HTR-8/SVneo (cell line): ENCODE measurements around the gene GPD1L.
A peak's percentile ranks its signal among the peaks of the same experiment; 100 is the strongest.
"Not testable (repeated sequence)": the region's sequence is repeated elsewhere in the genome, so short reads cannot be mapped to it uniquely, and the experiment has no call there.

Experiments
- DNase-seq: peaks from one replicate; pipeline ENCODE4 v3.0.0; 2011; ENCODE audit warnings: low spot score, mixed read lengths; ENCODE audit not compliant: insufficient read length
- FAIRE-seq: peaks from 2 replicates; lab custom pipeline; 2011; peaks lifted over from hg19 to GRCh38; lab: Jason Lieb, UNC

GPD1L gene

DNA sequence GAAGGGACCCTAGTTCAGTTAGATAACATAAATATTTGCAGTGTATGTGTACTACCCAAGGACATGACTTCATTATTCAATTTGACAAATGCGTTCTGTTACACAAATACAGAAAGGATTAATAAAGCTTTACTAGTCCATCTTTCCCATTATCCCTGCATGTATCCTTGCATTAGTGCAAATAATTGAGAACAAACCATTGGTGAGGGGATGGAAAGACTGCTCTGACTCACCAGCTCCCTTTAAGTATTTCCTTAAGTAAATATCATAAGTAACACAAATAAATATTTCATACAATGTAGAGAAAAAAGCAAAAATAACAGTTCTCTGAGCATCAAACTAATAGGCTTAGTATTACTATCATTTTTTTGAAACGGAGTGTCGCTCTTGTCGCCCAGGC, 1.9 kb upstream of the GPD1L start:
- DNase-seq (no peak), FAIRE-seq (no peak)

DNA sequence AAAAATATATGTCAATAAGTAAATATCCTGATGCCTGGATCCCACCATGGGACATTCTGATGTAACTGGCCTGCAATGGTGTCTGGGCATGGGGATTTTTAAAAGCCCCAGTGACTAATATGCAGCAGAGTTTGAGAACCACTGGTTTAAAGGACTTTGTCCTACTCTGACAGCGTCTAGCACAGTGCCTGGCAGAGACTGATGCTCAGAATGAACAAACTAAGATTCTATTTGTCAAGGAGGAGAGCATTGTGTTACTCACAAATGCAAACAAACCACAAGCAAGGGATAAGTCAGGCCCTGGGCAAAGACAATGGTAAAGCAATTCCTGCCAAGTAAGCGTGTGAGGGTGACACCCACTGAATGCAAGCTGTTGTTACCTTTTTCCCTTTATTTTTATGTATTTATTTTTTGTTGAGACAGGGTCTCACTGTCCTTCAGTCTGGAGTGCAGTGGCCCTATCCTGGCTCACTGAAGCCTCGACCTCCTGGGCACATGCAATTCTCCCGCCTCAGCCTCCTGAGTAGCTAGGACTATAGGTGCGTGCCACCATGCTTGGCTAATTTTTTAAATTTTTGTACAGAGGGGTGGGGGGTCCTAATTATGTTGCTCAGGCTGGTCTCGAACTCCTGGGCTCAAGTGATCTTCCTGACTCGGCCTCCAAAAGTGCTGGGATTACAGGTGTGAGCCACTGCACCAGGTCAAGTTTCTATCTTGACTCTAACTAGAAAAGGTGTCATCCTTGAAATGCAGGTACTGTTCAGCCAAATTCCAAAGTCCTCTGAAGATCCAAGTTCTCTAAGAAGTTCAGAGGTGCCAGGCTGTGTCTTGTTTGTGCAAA, 909 bp upstream of the GPD1L start:
- FAIRE-seq (no peak), DNase-seq (no peak)

DNA sequence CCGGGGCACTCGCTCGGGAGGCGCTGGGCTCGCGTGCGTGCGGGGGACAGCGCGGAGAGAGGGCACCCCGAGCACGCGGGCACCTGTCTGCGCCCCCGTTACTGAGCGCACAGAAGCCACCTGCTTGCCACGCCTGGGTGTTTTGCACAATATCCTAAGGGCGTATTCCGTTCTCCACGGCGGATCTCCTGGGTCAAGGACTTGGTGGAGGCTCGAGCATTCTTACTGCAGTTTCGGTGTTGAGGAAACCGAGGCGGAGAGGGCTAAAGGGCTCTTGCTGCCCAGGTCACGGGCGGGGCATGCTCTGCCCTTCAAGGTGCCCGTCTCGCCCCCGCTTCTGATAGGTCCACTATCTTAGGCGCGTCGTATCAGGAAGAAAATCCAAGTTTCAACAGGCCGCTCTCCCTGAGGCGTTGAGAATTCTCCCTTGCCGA, 526 bp downstream of the GPD1L start:
- DNase-seq (peak; percentile 14), FAIRE-seq (no peak)

DNA sequence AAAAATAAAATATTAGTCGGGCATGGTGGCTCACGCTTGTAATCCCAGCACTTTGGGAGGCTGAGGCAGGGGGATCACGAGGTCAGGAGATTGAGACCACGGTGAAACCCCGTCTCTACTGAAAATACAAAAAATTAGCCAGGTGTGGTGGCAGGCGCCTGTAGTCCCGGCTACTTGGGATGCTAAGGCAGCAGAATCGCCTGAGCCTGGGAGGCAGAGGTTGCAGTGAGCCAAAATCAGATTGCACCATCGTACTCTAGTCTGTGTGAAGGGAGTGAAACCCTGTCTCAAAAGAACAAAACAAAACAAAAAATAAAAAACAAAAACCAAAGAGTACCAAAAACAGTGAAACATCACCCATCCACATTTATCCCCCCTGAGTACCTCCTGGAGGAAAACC, 1.8 kb downstream of the GPD1L start:
- not testable (repeated sequence) for FAIRE-seq, DNase-seq

DNA sequence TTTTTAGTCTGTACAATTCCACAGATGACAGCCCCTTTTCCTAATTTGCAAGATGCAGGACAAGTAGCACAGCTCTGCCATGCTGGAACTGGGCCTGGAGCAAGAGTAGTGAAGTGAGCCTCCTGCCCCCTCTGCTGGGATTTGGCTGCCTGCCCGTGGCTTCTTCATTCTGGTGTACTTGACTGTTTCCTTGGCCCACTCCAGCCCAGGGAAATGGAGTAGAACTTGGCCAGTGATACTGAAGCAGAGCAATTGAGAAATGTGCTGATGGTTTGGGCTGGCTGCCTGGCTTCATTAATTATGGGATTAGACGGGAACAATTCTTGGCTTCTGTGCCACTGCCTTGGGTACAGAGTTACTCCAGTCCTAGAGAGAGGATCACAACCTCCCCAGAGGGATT, 2.8 kb downstream of the GPD1L start:
- FAIRE-seq = no peak
- DNase-seq = no peak

DNA sequence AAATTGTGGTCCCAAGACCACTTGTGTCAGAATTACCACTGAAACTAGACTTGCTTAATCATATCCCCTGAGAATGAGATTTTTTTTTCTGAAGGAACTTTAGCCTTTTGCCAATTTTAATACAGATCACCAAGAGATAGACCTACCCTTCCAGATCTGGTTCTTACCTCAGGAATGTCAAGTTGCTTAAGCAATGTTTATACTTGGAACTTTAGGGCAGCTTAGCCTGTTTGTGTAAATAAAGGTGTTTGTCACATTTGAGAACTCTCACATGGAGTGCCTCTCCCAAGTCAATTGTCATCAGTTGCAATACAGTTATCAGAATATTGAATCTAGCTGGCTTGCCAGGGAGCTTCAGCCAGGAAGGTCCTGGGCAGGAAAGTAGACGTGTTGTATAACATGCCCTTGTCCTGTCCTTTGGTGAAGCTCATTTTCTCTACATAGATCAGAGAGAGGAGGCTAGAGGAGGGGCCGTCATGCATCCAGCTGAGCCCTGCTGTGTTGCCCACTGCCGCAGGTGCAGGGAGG, 3.9 kb downstream of the GPD1L start:
- FAIRE-seq (no peak), DNase-seq (no peak)

DNA sequence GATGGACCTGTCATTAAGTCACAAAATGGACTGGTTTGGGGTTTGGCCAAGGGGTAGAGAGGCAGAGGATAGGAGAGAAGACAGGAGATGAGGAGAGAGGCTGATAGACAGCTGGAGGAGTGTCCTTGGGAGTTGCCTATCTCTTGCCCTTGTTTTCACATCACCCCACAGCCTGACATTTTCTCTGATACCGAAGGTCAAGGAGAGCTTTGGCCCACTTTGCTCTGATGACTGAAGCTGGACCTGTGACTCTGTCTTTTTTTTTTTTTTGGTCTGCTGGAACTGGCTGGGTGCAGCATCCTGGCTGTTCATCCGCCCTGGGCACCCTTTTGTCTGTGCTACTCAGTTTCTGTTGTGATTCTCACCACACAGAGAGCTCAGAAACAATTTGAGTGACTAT, 5.1 kb downstream of the GPD1L start:
- no peak for DNase-seq
- FAIRE-seq = no peak

DNA sequence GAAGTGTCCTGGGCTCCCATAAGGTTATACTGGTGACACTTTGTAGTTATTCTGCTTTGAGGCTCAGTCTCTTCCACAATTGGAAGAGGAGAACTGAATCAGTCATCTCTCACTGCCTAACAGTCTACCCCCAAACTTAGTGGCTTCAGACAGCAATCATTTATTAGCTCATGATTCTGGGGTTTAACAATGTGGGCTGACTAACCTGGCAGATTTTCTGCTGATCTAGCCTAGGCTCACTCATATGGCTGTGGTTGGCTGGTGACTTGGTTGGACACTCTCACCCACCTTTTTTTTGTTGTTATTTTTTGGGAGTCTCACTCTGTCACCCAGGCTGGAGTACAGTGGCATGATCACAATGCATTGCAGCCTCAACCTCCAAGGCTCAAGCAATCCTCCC, 7.1 kb downstream of the GPD1L start:
- FAIRE-seq (no peak), DNase-seq (no peak)

DNA sequence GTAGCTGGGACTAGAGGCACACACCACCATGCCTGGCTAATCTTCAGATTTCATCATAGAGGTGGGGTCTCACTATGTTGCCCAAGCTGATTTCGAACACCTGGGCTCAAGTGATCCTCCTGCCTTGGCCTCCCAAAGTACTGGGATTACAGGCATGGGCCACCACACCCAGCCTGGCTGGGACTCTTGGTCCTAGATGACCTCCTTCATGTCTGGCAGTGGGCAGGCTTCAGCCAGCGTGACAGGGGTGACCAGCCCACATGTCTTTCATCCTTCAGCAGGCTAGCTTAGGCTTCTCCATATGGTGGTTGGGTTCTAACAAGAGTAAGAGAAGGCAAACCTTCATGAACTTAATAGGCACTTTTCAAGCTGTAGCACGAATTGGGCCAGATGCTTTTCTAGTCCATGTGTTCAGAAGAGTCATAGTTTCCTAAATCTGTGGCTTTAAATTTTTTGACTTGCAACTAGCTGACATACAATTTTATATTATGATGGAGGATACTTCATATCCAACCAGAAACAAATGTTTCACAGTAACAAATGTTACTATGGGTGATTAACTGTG, 7.6 kb downstream of the GPD1L start:
- FAIRE-seq (no peak), DNase-seq (no peak)

DNA sequence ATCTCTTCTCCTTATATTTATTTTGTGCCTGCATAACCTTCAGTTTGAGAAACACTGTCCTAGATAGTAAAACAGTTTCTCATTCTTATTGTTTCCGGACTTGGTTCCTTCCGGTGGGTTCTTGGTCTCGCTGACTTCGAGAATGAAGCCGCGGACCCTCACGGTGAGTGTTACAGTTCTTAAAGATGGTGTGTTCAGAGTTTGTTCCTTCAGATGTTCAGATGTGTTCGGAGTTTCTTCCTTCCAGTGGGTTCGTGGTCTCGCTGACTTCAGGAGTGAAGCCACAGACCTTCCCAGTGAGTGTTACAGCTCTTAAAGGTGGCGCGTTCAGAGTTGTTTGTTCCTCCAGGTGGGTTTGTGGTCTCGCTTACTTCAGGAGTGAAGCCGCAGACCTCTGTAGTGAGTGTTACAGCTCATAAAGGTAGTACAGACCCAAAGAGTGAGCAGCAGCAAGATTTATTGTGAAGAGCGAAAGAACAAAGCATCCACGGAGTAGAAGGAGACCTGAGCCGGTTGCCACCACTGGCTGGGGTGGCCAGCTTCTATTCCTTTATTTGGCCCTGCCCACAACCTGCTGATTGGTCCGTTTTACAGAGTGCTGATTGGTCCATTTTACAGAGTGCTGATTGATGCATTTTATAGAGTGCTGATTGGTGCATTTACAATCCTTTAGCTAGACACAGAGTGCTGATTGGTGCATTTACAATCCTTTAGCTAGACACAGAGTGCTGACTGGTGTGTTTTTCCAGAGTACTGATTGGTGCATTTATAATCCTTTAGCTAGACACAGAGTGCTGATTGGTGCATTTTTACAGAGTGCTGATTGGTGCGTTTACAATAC, 8.3 kb downstream of the GPD1L start:
- not testable (repeated sequence) for FAIRE-seq, DNase-seq

DNA sequence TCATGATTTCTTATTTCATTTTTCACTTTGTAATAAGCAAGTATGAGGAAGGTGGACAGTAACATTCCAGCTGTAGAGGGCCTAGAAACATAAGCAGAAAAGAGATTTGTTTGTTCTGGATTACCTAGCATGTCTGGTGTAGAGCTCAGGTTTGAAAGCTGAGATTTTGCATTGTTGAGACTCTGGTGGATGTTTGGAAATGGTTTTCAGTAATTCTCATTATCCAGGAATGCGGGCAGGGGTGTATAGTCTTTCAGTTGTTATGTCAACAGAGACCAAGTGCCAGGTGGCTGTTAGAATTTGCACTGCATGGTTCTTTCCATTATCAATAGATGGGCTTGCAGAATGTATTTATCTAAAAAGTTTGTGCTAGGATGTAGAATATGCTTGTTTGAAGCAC, 10.9 kb downstream of the GPD1L start:
- no peak for FAIRE-seq
- no peak for DNase-seq

DNA sequence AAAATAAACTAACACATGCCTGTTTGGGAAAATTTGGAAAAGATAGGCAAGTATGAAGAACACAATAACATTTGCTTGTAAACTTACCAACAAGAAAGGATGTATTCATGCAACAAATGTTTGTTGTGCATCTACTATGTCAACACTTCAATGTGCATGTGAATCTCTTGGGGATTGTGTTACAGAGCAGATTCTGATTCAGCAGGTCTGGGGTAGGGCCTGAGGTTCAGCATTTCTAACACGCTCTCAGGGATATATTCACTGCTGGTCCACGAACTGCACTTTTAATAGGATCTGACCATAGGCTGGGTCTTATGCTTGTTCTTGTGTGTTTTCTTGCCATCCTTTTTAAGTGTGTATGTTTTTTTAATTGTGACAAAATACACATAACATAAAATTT, 11.8 kb downstream of the GPD1L start:
- no peak for DNase-seq
- FAIRE-seq = no peak

DNA sequence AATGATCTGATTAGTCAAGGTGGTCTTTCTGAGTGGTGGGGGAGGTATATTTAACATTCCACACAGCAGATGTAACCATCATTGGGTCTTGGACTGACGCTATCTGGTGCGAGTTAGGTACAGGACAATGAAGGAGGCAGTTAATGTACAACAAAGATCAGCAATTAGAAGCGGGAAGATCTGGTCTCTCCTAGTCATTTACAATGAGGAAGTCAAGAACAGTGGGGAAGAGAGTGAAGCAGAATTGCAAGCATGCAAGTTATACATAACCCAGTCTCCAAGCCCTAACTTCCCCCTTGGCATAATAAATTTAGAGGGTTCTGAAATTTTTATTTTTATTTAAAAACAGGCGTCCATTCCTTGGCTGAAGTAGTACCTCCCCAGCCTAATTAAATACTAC, 14.1 kb downstream of the GPD1L start:
- no peak for DNase-seq
- no peak for FAIRE-seq

DNA sequence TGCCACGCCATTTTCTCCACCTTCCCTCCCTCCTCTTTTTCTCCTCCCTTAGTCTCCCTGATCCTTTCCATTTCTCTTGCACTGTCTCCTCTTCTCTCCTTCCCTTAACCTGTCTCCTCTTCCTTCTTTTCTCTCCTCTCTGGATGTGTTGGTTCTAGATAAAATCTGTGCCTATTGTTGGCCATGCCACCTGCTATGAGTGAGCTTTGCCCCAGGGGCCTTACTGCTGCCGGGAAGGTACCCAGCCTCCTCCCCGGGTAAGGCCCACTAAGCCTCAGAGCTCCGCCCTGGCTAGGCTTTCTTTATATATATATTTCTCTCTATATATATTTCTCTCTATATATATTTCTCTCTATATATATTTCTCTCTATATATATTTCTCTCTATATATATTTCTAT, 14.7 kb downstream of the GPD1L start:
- no peak for FAIRE-seq
- no peak for DNase-seq

DNA sequence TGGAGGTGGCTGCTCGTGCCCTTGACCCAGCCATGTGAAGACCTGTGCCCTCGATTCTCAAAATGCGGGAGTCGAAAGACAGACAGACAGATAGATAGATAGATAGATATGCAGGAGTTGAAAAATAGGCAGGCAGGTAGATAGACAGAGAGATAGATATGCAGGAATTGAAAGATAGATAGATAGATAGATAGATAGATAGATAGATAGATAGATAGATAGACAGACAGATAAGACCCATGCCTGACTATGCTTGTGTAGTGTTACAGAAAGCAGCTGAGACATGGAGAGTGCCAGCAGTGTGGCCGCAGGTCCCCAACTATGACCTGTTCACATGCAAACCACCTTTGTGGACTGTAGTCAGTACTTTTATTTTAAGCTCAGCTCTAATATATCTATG, 17.2 kb downstream of the GPD1L start:
- DNase-seq (no peak), FAIRE-seq (no peak)

DNA sequence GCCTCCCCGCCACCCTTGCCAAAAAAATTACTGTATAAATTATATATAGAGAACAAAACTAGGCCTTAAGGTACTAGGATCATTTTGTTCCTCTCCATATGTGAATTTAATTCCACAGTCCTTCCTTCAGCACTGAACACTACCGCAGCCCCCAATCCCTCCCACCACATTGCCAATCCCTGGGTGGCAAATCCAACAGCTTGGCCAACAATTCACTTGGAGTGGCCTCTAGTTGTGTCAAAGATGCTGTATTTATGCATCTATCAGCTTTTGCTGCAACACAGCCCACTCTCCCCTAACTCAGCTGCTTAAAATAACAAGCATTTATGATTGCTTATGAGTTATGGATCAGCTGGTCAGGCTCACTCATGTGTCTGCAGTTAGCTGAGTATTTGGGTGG, 18.6 kb downstream of the GPD1L start:
- DNase-seq = no peak
- FAIRE-seq = no peak

DNA sequence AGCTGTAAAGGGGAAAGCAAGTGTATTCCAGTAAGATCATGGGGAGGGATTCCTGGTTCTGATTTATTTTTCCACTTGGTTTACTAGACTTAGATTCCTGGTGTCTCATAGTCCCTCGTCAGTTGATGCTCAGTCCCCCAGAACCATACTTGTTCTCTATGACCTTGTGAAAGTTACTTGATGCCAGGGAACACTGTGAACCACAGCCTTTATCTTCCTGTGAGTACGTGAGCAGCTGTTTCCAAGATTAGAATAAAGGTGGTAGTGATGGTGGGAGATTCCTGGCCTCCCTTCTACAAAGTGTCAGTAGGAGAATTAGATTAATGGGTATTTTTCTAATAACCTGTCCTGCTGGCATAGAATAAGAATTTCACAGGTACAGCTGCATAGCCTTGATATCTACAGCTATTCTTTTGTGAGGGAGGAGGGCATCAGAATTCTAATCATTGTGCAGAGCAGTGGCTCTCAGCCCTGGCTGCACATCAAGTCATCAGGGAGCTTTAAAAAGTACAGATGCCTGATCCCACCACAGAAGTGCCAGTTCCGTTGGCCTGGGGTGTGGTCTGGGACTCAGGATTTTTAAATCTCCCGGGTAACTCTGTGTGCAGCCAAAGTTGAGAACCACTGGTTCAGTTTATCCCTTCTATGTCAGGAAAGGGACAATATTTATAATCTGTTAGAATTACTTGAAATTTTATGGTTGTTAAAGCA, 20.0 kb downstream of the GPD1L start:
- FAIRE-seq (no peak), DNase-seq (no peak)

DNA sequence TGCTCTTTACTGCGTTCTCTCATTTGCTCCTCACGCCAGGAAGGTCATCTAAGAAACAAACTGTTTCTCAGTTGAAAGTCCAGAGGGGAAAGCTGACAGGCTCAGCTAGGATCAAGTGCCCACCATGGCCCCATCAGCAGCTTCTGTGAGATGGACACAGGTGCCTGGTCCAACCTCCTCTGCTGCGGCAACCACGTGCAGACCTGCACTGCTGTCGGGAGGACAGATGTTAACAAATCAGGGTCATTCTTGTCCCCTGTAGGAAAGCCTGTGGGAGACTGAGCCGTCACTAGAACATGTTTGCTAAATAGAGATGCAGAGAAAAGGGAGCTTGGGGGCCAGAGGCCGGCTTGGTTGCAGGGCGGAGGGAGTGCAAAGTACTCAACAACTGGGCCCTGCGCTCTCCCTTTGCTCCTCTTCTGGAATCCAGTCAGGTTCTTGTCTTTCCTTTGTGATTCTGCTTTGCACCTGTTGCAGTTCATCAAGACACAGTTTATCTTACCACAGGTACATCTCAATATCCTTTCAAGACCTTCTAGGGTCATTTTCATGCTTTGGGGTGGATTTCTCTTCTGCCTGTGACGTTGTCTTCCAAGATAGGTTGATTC, 20.9 kb downstream of the GPD1L start:
- no peak for FAIRE-seq

DNA sequence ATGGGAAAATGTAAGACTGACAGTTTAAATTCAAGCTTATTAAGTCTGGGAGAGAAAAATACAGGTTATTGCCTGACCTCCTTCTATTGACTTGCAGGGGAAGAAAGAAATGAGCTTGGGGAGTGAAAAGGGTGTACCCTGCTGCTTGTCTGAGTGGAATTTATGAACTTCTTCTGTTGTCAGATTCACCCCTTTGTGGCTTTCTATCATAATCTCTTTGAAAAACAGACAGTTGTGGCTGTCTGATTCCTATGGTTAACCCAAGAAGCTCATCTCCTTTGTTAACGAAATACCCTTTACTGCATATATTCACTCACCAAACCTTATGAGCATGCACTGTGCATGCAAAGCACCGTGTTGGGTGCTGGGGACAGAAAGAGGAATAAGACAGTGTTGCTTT, 22.5 kb downstream of the GPD1L start:
- DNase-seq (no peak), FAIRE-seq (no peak)

More for the DNA sequence above, 20.9 kb downstream of the GPD1L start:
- no peak for DNase-seq

DNA sequence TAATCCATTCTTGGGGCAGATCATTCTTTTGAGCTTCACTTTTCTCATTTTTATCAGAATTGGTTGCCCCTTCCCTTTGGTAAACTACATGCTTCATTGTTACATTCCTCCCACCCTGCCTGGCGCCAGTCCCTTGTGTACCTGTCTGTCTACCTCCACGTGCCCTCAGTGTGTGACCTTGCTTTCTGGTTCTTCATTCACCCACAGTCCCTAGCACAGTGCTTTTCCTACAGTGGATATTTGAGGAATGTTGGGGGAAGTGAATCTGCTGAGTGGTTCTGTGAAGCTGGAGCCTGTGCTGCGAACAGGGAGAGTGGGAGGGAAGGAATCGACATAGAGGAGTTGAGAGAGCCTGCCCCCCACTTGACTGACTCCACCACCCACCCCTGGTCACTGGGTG, 23.4 kb downstream of the GPD1L start:
- DNase-seq (no peak), FAIRE-seq (no peak)
